HG02759 (cell line): ENCODE data around the gene ARTN.

Source experiments
- ATAC-seq: cut with Tn5 transposase; IDR thresholded peaks from one replicate; pipeline ENCODE4 v1.9.1; 2021; ENCODE audit warnings: mild to moderate bottlenecking, moderate library complexity; ENCODE audit not compliant: unreplicated experiment

ARTN gene

GRCh38 chr1:43970502-43970901 lies 36.9 kb downstream of the ARTN start:
- no peak for ATAC-seq

GRCh38 chr1:43970911-43971310 lies 37.3 kb downstream of the ARTN start:
- ATAC-seq, result no peak

DNA sequence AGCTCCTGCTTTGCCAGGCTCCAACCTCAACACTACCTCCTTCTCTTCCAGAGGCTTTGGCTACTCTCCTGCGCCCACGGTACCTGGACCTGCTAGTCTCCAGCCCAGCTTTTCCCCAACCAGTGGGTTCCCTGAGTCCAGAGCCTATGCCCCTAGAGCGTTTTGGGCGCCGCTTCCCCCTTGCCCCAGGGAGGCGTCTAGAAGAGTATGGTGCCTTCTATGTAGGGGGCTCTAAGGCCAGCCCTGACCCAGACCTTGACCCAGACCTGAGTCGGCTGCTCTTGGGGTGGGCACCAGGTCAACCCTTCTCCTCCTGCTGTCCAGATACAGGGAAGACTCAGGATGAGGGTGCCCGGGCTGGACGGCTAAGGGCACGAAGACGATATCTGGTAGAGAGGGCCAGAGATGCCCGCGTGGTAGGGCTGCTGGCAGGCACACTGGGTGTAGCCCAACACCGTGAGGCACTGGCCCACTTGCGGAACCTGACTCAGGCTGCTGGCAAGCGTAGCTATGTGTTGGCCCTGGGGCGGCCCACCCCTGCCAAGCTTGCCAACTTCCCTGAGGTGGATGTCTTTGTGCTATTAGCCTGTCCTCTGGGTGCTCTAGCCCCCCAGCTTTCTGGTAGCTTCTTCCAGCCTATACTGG lies 37.9 kb downstream of the ARTN start:
- ATAC-seq, result no peak

DNA sequence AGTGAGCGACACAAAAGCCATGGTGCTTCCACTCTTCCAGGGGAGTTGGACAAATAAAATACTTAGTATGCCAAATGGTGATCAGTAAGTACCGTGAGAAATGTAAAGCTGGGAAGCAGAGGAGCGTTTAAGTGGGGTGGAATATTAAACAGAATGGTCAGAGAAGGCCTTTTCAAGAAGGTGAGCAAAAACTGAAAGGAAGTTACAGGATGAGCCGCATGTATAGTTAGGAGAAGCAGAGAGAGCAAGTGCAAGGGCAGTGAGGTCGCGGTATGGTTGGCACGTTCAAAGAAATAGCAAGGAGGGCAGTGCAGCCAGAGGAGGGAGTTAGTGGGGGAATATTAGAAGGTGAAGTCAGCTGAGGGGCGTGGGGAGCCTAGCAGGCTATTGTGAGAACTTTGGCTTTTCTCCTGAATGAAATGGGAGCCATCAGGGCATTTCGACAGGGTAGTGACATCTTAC lies 40.4 kb downstream of the ARTN start:
- no peak for ATAC-seq

DNA sequence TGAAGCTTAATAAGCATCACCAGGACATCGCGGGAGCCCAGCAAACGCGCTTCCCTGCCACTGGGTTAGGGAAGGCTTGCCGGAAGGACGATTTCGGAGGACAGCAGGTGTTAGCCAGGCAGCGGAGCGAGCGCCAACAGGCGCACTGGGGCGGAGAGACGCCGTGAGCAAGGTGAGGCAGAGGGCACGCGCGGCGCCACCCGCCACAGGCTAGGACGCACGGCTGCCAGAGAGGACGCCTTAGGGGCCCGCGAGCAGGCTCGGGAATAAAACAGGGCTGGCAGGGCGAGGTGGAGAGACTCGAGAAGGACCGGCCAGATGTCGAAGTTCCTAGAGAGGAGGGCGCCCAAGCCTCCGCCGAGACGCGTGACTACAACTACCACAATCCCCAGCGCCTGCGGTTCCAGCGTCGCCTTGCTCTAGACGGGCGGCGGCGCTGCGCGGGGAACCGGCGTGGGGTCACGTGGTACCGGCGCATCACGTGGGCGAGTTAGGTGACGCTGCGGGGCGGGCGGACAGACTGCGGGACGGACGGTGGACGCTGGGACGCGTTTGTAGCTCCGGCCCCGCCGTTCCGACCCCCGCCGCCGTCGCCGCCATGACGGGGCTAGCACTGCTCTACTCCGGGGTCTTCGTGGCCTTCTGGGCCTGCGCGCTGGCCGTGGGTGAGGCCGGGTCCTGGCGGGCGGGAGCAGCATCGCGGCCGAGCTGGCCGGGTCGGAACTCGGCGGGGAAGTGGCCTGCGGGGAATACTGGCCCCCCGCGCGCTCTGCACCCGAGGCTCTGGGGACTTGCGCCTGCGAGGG lies 41.0 kb downstream of the ARTN start, which contains the start of gene ATP6V0B:
Gene ATP6V0B, plus strand, starts transcription at position 518 of the 806 bp plus-strand sequence. Its CDS starts 81 bp downstream, at position 599.
- ATAC-seq, result peak; percentile 72

DNA sequence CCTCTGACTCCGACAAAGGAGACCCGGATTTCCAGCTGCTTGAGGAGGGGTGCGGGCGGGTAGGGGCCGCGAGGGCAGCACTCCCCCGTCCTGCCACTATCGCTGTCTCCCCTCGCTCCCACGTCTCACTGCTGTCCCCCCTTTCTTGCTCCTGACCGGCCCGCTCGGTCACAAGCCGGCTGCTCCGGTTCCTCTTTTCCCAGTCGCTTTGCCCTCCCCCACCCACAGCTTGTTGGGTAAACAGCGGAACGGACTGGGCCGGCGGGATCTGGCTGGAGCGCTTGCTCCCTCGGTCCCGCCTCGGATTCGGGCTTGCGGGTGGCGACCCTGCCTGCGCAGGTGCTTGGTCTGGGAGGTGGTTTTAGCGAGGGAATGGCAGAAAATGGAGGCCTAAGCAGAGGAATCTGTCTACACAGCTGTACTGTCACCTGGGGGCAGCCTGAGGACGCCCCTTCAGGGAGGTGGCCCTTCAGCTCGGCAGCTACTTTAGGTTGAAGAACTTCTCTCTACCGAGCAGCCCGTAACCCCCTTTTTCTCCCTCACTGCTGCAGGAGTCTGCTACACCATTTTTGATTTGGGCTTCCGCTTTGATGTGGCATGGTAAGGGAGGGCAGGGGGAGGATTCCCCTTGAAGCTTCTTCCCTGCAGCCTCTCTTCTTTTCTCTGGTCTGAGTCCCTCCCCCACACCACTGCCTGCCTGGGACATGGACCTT lies 41.8 kb downstream of the ARTN start:
- ATAC-seq, result no peak

GRCh38 chr1:43976045-43976444 lies 42.4 kb downstream of the ARTN start:
- ATAC-seq, result no peak

GRCh38 chr1:43976890-43977289 lies 43.3 kb downstream of the ARTN start:
- ATAC-seq, result no peak

DNA sequence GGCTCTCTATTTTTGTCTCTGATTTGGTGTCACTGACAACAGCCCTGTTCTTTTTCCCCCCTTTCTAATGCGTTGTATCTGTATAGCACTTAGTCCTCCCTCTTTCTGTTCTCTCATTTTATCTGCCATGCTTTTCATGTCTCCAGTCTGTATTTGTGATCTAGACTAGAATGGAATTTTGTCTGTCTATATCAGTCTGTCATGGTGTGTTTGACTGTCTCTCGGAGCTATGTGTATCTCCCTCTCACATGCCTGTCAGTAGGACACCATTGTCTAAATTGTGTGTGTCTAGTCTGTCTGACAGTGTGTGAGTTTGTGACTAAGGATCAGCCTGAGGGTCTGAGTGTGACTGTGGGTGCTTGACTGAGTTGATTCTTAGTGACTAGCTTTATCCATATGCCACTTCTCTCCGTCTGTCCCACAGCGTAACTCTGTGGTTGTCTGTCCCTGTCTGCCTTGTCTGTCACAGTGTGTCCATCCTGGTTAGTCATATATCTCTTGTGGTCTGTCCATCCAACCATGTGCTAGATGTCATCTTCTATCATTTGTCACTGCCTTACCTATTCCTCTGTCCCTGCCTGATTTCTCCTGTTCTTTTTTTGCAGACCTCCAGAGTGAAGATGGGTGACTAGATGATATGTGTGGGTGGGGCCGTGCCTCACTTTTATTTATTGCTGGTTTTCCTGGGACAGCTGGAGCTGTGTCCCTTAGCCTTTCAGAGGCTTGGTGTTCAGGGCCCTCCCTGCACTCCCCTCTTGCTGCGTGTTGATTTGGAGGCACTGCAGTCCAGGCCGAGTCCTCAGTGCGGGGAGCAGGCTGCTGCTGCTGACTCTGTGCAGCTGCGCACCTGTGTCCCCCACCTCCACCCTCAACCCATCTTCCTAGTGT lies 44.0 kb downstream of the ARTN start:
- ATAC-seq, result no peak

DNA sequence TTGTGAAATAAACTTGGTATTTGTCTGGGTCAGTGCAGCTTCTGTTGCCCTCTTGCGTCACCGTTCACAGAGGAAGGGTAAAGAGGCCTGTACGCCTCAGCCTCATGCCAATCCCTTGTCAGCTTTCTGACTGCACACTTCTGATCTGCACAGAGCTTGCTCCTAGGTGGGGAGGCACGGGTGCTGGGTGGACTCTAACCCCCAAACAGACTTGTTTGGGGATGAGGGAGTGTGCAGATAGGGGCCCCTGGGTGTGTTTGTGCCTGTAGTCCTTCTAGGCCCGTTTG lies 44.6 kb downstream of the ARTN start:
- no peak for ATAC-seq

DNA sequence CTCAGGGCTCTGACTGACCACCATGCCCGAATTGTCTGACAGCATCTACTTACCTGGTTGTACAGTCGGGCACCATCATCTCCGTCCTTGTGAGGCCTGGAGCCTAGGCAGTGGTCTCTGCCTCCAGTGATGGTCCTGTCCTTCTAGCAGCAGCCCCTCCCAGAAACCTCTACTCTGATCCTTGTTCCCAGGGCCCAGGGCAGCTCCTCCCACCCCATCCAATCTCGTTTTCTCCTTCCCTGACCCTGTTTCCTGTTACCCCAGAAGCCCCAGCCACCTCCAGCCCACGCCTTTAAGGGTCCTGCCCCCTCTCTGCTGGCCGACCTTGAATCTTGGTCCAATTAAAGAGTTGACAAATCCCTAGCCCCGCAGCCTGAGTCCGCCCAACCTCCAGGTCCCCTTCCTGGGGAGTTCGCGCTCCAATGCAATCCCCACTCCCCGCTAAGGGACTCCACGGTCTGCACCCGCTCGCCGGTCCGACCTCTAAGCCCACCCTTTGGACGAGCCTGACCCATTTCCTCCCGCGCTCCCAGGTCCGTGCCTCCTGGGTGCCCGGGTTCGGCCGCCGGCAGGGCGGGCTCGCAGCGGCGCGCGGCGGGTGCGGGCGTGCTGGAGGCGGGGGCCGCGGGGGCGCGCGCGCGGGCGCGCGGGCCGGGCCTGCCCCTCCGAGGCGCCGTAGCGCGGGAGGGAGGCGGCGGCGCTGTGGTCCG lies 45.1 kb downstream of the ARTN start, which contains the start of gene B4GALT2:
Gene B4GALT2, plus strand, starts transcription at position 660 of the 710 bp plus-strand sequence. CDS start 1,951 bp downstream, outside the sequence.
- no peak for ATAC-seq

DNA sequence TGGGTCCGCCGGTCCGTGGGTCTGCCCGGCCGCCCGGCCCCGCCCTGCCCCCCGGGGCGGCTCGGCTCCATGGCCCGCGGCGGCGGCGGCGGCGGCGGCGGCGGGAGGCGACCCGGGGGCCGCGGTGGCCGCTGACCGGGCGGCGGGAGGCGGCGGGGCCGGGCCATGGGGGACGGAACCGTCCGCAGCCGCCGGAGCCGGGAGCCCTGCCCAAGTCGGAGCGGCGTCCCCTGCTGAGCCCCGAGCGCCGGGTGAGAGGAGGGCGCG lies 45.6 kb downstream of the ARTN start:
- no peak for ATAC-seq

GRCh38 chr1:43979528-43980254 lies 46.1 kb downstream of the ARTN start:
- no peak for ATAC-seq

DNA sequence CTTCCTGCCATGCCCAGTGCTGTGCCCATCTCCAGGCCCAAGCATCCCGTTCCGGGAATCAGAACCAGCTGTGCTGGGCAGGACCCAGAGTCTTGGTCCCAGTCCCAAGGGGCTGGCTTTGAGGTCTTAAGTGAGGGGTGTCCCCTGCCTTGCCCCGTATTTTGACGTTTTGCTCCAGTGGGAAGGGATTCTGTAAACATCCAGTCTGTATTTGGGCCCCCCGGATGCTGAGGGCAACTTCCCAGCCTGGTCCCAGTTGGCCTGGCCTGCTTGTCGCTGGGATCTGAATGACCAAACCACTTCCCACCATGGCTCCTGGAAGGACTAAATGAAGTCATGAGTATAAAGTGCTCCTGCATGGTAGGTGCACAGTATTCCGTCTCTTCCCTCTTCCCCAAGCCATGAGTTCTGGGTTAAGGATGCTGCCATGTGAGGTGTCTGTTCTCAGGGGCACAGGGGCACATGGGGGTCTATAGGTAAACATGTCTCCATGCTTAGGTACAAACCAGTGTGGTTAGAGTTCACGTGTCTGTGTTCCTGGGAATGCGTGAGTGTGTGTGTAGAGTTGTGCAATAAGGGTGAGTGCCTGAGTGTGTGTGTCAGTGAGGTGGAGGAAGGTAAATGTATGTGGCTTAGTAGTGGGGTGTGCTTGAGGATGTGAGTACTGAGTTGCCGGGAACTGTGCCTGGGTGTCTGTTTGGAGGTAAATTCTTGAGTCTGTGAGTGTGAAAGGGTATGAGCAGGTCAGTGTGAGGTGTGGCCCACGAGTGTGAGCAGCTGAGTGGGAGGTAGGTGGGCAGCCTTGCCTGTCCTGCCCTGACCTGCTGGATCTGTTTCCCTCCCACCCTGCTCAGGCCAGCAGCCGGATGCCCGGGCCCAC lies 46.9 kb downstream of the ARTN start:
- ATAC-seq, result no peak

DNA sequence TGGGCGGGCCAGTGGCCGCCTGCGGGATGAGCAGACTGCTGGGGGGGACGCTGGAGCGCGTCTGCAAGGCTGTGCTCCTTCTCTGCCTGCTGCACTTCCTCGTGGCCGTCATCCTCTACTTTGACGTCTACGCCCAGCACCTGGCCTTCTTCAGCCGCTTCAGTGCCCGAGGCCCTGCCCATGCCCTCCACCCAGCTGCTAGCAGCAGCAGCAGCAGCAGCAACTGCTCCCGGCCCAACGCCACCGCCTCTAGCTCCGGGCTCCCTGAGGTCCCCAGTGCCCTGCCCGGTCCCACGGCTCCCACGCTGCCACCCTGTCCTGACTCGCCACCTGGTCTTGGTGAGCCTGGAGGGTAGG lies 47.5 kb downstream of the ARTN start:
- ATAC-seq, result no peak

GRCh38 chr1:43981636-43982035 lies 48.0 kb downstream of the ARTN start:
- ATAC-seq, result no peak

GRCh38 chr1:43982241-43982640 lies 48.6 kb downstream of the ARTN start:
- ATAC-seq, result no peak

- ATAC-seq, result no peak
Observed at GRCh38 chr1:43982808-43983207, 49.2 kb downstream of the ARTN start.
